Measurements from ENCODE around the gene TLDC2.
"Not testable (repeated sequence)": the region's sequence is repeated elsewhere in the genome, so short reads cannot be mapped to it uniquely, and the experiment has no call there.

TLDC2 gene

DNA sequence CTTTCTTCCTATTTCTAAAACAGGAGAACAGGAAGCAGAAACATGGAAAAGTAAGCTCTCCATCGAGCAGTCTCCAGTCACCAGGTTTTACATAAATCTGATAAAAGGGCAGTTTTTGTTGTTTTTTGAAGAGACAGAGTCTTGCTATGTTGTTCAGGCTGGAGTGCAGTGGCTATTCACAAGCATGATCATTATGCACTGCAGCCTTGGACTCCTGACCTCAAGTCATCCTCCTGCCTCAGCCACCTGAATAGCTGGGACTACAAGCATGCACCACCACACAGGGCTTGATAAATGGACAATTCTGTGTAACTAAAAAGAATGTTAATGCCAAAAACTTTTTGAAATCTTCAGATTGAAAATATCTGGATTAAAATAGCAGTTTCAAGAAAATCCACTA is 51.8 kb downstream of the TLDC2 start:
- ChIA-PET CTCF (no interaction called here), POLR2A (no interaction called here)

DNA sequence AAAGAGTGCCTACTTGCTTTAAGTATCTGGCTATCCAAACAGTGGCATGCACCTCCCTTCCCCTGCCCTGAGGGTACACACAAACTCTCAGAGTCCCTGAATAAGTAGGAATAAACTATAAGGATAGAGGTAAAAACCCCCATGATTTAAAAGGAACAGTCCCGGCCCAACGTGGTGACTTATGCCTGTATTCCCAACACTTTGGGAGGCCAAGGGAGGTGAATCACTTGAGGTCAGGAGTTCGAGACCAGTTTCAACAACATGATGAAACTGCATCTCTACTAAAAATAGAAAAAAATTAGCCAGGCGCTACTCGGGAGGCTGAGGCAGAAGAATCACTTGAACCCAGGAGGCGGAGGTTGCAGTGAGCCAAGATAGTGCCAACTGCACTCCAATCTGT is 53.4 kb downstream of the TLDC2 start:
- DNase-seq (ENCODE audit: extremely low spot score), result no peak
- no peak for TF ChIP-seq ZNF384 (IDR thresholded peaks at IDR 0.05)
- TF ChIP-seq, protein P1, sequence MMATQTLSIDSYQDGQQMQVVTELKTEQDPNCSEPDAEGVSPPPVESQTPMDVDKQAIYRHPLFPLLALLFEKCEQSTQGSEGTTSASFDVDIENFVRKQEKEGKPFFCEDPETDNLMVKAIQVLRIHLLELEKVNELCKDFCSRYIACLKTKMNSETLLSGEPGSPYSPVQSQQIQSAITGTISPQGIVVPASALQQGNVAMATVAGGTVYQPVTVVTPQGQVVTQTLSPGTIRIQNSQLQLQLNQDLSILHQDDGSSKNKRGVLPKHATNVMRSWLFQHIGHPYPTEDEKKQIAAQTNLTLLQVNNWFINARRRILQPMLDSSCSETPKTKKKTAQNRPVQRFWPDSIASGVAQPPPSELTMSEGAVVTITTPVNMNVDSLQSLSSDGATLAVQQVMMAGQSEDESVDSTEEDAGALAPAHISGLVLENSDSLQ (IDR thresholded peaks at IDR 0.05), result no peak
- TF ChIP-seq LEF1 (IDR thresholded peaks at IDR 0.05; ENCODE audit: borderline replicate concordance), result no peak
- no peak for TF ChIP-seq L3MBTL2 (conservative IDR thresholded peaks at IDR 0.05)
- TF ChIP-seq FOXA1 (IDR thresholded peaks at IDR 0.05), result no peak
- TF ChIP-seq ARNT (IDR thresholded peaks at IDR 0.05), result no peak
- TF ChIP-seq ELF4 (IDR thresholded peaks at IDR 0.05), result no peak
- TF ChIP-seq TARDBP (IDR thresholded peaks at IDR 0.05), result no peak
- no peak for TF ChIP-seq BHLHE40 (IDR thresholded peaks at IDR 0.05; ENCODE audit: borderline replicate concordance)
- no peak for TF ChIP-seq CTBP1 (IDR thresholded peaks at IDR 0.05; ENCODE audit: borderline replicate concordance)
- TF ChIP-seq SUZ12 (IDR thresholded peaks at IDR 0.05), result no peak
- no peak for TF ChIP-seq FOXM1 (IDR thresholded peaks at IDR 0.05; ENCODE audit: borderline replicate concordance)
- no peak for TF ChIP-seq NFRKB (IDR thresholded peaks at IDR 0.05)
- no peak for TF ChIP-seq SP1 (IDR thresholded peaks at IDR 0.05)
- TF ChIP-seq FOXK2 (IDR thresholded peaks at IDR 0.05), result no peak
- TF ChIP-seq HDGF (IDR thresholded peaks at IDR 0.05; ENCODE audit: borderline replicate concordance), result no peak
- ChIA-PET POLR2A (no interaction called here), CTCF (no interaction called here)

More for the DNA sequence above, 51.8 kb downstream of the TLDC2 start:
- DNase-seq (ENCODE audit: extremely low spot score), result no peak
- no peak for TF ChIP-seq SP1 (IDR thresholded peaks at IDR 0.05)
- no peak for TF ChIP-seq FOXA1 (IDR thresholded peaks at IDR 0.05)

DNA sequence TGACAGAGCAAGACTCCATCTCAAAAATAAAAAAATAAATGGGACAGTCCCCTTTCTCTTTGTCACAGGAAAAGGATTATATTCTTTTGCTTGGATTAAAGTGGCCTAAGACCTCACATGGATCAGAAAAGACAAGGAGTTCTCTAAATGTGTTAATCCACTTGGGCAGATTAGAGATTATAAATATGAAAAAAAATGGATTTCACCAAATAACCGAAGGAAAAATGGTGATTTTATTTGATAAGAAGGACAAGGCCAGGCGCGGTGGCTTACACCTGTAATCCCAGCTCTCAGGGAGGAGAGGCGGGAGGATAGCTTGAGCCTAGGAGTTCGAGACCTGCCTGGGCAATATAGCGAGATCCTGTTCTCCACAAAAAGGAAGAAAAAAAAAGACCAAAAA is 53.8 kb downstream of the TLDC2 start:
- no peak for DNase-seq (ENCODE audit: extremely low spot score)
- POLR2A ChIA-PET, result no interaction called here
- TF ChIP-seq L3MBTL2 (conservative IDR thresholded peaks at IDR 0.05) (no peak), TARDBP (IDR thresholded peaks at IDR 0.05) (no peak), ELF4 (IDR thresholded peaks at IDR 0.05) (no peak), ZNF384 (IDR thresholded peaks at IDR 0.05) (no peak), FOXM1 (IDR thresholded peaks at IDR 0.05; ENCODE audit: borderline replicate concordance) (no peak), ARNT (IDR thresholded peaks at IDR 0.05) (no peak), SP1 (IDR thresholded peaks at IDR 0.05) (no peak), CTBP1 (IDR thresholded peaks at IDR 0.05; ENCODE audit: borderline replicate concordance) (no peak), LEF1 (IDR thresholded peaks at IDR 0.05; ENCODE audit: borderline replicate concordance) (no peak), FOXA1 (IDR thresholded peaks at IDR 0.05) (no peak), BHLHE40 (IDR thresholded peaks at IDR 0.05; ENCODE audit: borderline replicate concordance) (no peak)
- TF ChIP-seq, protein P1 (IDR thresholded peaks at IDR 0.05), result no peak
- CTCF ChIA-PET, result no interaction called here

GRCh38 chr20:36932067-36932466 is 56.1 kb downstream of the TLDC2 start:
- POLR2A ChIA-PET; DNase-seq (ENCODE audit: extremely low spot score); CTCF ChIA-PET: not testable (repeated sequence)

GRCh38 chr20:36932476-36933426 is 56.8 kb downstream of the TLDC2 start:
- ChIA-PET CTCF (no interaction called here), POLR2A (no interaction called here)
- DNase-seq (ENCODE audit: extremely low spot score), result no peak
- TF ChIP-seq TARDBP (IDR thresholded peaks at IDR 0.05) (no peak), ZNF384 (IDR thresholded peaks at IDR 0.05) (no peak), LEF1 (IDR thresholded peaks at IDR 0.05; ENCODE audit: borderline replicate concordance) (no peak), CTBP1 (IDR thresholded peaks at IDR 0.05; ENCODE audit: borderline replicate concordance) (no peak), ELF4 (IDR thresholded peaks at IDR 0.05) (no peak)

DNA sequence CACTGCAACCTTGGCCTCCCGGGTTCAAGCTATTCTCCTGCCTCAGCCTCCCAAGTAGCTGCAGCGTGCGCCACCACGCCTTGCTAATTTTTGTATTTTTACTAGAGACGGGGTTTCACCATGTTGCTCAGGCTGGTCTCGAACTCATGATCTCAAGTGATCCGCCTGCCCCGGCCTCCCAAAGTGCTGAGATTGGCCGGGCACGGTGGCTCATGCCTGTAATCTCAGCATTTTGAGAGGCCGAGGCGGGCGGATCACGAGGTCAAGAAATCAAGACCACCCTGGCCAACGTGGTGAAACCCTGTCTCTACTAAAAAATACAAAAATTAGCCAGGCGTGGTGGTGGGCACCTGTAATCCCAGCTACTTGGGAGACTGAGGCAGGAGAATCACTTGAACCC is 57.6 kb downstream of the TLDC2 start:
- DNase-seq (ENCODE audit: extremely low spot score); CTCF ChIA-PET; POLR2A ChIA-PET: not testable (repeated sequence)

DNA sequence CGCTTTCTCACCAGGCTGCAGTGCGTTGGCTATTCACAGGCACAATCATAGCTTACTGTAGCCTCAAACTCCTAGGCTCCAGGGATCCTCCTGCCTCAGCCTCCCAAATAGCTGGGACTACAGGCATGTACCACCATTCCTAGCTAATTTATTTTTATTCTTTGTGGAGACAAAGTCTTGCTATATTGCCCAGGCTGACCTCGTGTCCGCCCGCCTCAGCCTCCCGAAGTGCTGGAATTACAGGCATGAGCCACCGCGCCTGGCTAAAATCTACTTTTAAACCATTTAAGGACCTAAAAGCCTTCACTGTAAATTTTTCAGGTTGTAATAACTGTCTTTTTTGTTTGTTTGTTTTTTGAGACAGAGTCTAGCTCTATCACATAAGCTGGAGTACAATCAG is 60.4 kb downstream of the TLDC2 start:
- TF ChIP-seq ELF4 (IDR thresholded peaks at IDR 0.05) (no peak), TARDBP (IDR thresholded peaks at IDR 0.05) (no peak), ARNT (IDR thresholded peaks at IDR 0.05) (no peak), BHLHE40 (IDR thresholded peaks at IDR 0.05; ENCODE audit: borderline replicate concordance) (no peak), LEF1 (IDR thresholded peaks at IDR 0.05; ENCODE audit: borderline replicate concordance) (no peak)
- no peak for DNase-seq (ENCODE audit: extremely low spot score)
- CTCF ChIA-PET, result no interaction called here
- POLR2A ChIA-PET, result no interaction called here

DNA sequence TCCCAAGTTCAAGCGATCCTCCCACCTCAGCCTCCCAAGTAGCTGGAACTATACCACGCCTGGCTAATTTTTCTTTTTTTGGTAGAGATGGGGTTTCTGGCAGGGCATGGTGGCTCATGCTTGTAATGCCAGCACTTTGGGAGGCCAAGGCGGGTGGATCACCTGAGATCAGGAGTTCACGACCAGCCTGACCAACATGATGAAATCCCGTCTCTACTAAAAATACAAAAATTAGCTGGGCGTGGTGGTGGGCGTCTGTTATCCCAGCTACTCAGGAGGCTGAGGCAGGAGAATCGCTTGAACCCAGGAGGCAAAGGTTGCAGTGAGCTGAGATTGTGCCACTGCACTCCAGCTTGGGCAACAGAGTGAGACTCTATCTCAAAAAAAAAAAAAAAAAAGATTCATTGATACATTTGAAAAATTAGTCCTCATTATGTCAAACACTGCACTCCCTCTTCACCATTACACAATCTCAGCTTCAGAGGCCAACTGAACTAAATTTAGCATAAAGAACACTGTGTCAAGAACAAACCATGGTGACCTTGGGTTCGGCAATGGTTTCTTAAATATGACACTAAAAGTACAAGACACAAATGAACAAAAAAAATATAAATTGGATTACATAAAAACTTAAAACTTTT is 60.9 kb downstream of the TLDC2 start:
- POLR2A ChIA-PET; DNase-seq (ENCODE audit: extremely low spot score); CTCF ChIA-PET: not testable (repeated sequence)
